ENCODE measurements around the gene UBA6.

The UBA6 gene

DNA sequence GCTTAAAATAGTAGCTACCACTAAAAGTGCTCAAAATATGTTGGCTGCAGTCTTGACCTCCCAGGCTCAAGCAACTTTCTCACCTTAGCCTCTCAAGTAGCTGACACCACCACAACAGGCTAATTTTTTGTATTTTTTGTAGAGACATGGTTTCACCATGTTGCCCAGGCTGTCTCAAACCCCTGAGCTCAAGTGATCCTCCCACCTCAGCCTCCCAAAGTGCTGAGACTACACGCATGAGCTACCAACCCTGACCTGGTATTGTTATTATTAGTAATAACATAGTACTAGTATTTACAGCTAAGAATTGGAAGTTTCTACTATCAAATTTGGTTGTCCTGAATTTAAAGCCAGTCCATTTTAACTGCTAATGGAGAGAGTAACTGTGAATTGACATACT, 124.4 kb downstream of the UBA6 start:
- DNase-seq (ENCODE audit: low read depth in 3 of 3): no peak

DNA sequence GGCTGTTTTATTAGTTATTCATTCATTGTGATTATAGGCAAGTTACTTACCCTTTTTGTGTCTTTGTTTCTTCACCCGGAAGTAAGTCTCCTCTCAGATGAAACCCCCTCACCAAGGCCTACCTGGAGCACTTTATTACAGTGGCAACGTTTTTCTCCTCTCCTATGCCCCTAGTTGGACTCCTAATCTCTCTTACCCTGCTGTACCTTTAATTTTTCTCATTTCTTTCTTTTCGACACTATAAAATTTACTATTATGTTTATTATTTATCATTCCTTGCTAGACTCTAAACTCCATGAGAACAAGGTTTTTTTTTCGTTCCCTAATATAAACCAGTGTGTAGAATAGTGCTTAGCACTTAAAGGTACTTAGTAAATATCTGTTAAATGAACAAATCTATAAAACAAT, 124.9 kb downstream of the UBA6 start:
- no peak for DNase-seq (ENCODE audit: low read depth in 3 of 3)

DNA sequence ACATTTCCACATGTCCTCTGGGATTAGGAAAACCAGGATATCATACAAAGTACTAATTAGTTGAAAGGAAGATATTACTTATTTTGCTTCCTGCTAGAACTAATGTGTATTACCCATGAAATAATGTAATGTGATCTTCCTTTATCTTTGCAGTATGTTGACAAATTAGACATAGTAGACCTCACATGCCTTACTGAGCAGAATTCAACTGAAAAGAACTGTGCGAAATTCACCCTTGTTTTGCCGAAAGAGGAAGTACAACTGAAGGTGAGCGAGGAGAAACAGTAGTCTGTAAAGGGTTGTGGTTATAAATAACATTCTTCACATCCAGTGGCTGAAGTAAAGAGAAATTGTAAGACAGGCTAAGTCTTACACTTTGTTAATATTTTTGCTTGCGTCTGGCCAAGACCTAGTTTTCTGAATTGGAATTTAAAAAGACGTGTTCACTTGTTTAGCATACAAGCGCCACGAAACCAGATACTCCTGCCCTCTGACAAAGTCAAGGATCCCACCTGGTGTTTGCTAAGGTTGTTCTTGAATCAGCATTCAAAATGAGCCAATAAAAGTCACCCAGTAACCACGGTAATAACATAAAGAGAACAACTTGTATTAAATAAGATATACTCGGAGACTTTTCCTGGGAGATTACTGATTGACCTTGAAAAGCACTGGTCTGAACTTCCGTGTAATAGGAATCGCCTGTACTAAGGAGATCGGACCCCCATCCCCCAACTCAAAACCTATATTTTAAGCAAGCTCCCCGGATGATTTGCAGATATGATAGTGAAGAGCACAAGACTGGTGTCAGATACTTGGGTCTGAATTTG, 125.5 kb downstream of the UBA6 start:
- no peak for DNase-seq (ENCODE audit: low read depth in 3 of 3)

DNA sequence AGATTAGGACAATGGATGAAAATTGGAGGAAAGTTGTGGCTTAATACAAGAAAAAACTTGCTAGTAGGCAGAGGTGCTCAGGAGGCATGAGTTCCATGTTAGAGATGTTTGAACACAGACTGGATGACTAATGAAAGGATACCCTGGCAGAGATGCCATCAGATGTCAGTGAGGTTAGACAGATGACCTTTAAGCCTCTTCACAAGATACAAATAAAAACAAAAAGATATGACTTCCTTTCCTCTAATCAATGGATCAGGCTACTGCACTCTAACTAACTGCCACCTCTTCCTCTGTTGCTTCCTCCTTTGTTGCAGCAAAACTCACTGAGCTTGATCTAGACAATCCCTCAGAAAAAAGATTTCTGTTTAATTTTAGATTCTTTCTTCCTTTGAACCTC, 127.8 kb downstream of the UBA6 start:
- DNase-seq (ENCODE audit: low read depth in 3 of 3): no peak

DNA sequence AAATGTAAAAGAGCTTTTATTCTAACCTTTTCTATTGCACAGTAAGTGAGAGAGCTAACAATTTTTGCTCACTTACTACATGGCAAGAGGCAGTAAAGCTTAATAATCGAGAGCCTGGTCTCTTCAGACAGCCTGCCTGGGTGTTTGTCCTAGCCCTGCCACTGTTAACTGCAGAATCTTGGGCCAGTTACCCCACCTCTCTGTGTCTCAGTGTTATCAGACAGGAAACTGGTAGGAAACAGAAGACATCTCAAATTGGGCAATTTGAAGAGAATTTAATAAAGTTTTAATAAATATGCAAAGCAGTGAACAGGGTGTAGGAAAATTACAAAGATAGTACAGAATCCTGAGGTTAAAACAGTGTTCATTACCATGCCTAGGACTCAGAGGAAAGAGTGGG, 129.0 kb downstream of the UBA6 start:
- no peak for DNase-seq (ENCODE audit: low read depth in 3 of 3)

DNA sequence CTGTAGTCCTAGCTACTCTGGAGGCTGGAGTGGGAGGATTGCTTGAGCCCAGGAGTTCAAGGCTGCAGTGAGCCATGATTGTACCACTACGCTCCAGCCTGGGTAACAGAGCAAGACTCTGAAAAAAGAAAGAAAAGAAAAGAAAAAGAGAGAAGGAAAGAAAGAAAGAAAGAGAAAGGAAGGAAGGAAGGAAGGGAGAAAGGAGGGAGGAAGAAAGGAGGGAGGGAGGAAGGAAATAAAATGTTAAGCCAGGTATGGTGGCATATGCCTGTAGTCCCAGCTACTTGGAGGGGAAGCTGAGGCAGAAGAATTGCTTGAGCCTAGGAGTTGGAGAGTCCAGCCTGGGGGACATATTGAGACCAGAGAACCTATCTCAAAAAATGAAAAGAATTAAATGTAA, 130.4 kb downstream of the UBA6 start:
- DNase-seq (ENCODE audit: low read depth in 3 of 3): no peak

DNA sequence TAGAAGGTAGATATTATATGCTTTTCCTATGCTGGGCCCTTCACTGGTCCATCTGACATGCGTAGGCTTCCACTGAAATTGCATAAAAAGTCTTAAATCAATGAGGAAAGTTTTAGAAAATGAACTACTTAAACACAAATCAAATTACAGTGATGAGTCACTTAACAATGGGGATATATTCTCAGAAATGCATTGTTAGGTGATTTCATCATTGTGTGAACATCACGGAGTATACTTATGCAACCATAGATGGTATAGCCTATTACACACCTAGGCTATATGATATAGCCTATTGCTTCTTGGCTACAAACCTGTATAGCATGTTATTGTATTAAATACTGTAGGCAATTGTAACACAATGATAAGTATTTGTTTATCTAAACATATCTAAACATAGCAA, 132.1 kb downstream of the UBA6 start:
- DNase-seq (ENCODE audit: low read depth in 3 of 3): no peak

DNA sequence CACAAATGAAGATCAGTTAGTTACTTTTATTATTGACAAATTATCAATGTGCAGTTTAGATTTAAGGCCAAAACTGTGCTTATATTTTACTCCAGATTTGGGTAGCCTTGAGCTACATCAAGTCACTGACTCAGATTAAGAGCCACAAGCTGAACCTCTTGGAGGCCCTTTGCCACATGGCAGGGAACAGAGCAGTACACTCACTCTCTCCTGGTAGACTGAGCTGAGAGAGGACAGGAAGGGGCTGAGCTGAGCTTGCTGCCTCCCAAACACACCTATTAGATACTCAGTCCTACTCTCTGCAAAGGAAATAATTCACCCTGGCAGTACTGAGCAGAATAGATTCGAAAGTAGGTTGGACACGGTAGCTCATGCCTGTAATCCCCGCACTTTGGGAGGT, 134.6 kb downstream of the UBA6 start:
- no peak for DNase-seq (ENCODE audit: low read depth in 3 of 3)

DNA sequence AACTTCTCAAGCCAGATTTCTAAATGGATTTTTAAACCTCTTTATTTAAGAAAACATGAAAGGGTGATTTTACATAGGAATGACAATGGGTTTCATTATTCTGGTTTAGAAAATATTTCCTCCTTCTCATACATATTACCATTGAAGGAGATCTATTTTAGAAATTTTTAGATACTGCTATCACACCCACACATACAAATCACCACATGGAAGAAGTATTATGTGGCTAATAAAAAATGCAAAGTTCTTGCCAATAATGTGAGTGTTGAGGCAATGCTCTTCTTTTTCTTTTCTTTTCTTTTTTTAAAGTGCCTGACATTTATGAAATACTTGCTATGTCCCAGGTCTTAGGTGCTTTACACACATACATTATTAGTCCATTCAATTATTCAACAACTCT, 135.7 kb downstream of the UBA6 start:
- no peak for DNase-seq (ENCODE audit: low read depth in 3 of 3)

All from stimulated activated CD4-positive, alpha-beta T cell treated with anti-CD3 and anti-CD28 coated beads, TNF-alpha, amount 100 ng/mL, for 4 hours (primary cell).